ENCODE results near the gene HAO2.

The HAO2 gene

DNA sequence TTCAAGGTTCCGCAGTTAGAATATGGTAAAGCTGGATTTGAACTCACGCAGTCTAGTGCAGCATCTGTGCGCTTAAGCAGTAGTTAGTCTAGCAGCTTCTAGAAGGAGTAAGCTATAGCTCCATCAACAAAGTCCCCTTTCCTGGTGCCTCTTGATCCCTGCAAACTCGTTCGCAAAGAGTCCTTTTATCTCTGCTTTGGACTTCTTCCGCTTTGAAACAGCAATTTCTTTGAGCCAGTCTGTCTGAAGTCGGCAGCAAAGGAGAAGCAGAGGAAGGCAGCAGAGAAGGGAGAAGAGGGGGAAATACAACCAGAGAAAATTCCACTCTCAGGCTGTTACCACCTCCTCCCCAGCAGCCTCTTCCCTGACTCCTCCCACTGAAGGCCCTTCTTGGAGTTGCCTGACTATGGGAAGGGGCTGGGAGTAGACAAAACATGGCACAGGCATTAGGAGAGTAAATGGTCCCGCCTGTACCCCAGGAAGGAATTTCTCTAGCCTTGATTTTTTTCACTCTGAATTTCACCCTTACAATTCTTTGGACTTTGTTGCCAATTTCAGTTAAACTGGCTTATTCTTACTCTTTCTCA lies 72.2 kb downstream of the HAO2 start:
- DNase-seq: no peak

DNA sequence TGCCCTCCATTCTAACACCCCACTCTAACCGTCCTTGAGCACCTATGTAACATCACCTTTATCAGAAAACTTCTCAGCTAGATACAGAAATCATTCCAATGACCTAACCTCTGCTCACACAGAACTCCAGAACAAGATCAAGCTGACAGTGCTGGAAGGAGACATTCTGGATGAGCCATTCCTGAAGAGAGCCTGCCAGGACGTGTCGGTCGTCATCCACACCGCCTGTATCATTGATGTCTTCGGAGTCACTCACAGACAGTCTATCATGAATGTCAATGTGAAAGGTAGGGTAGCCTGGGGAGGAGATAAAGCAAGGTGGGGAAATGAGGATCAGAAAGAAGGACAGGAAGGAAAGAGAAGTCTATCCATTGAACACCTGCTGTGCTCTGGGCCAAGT lies 74.2 kb downstream of the HAO2 start:
- DNase-seq: no peak
